PC-3 (cell line): Measurements from ENCODE around the gene PLA2G3. TPM values are rescaled to one million over a fixed set of nuclear protein-coding genes. Genes with fewer than 3 reads are reported as not detected.

Experiments
- ATAC-seq: fragments of 200-7000 bp; cut with Tn5 transposase; 2 replicates; pipeline ENCODE4 v1.9.1; 2020; ENCODE audit warnings: mild to moderate bottlenecking, moderate library complexity
- BruUV-seq: library from RNA; stranded (reverse); fragments of 400-500 nt; replicated peaks from 2 replicates; lab custom pipeline; 2021; lab: Mats Ljungman, UMichigan
- CTCF ChIA-PET: fragments of 300-600 bp; sonication (Branson Sonifier 250); formaldehyde crosslinking; loops from one replicate; lab custom pipeline; 2022; ENCODE audit warnings: antibody characterized with exemption; lab: Charles Lee
- POLR2A ChIA-PET: fragments of 300-600 bp; sonication (Branson Sonifier 250); formaldehyde crosslinking; loops from one replicate; lab custom pipeline; 2022; ENCODE audit warnings: antibody characterized with exemption; ENCODE audit not compliant: unreplicated experiment; lab: Charles Lee
- DNase-seq: peaks from one replicate; pipeline ENCODE4 v3.0.0-alpha.2; 2015
- H2AFZ ChIP-seq: fragments of 300-600 bp; sonication (generic); 2 replicates; pipeline ENCODE4 v1.6.0; 2016; ENCODE audit warnings: antibody characterized with exemption, low read length
- H3F3A ChIP-seq: fragments of 300-600 bp; sonication (generic); one replicate; pipeline ENCODE4 v1.6.0; 2017; ENCODE audit warnings: antibody characterized with exemption, low read length, control low read depth, mild to moderate bottlenecking; ENCODE audit not compliant: unreplicated experiment
- H3K27ac ChIP-seq: fragments of 300-600 bp; sonication (generic); 2 replicates; pipeline ENCODE4 v1.5.1; 2016; ENCODE audit warnings: mild to moderate bottlenecking, low read length
- H3K27me3 ChIP-seq: fragments of 300-600 bp; sonication (generic); 2 replicates; pipeline ENCODE4 v1.6.1; 2016; ENCODE audit warnings: low read length, mixed read lengths
- H3K36me3 ChIP-seq: fragments of 300-600 bp; sonication (generic); 2 replicates; pipeline ENCODE4 v1.6.1; 2016; ENCODE audit warnings: low read depth, mixed run types, low read length, mixed read lengths
- H3K4me1 ChIP-seq: fragments of 300-600 bp; sonication (generic); 2 replicates; pipeline ENCODE4 v1.5.1; 2016; ENCODE audit warnings: low read length; ENCODE audit not compliant: insufficient read depth
- H3K4me2 ChIP-seq: fragments of 300-600 bp; sonication (generic); 2 replicates; pipeline ENCODE4 v1.6.0; 2016; ENCODE audit warnings: low read length
- H3K4me3 ChIP-seq: fragments of 300-600 bp; sonication (generic); 2 replicates; pipeline ENCODE4 v1.5.1; 2016; ENCODE audit warnings: mild to moderate bottlenecking, low read length, mixed read lengths
- H3K79me2 ChIP-seq: fragments of 300-600 bp; sonication (generic); 2 replicates; pipeline ENCODE4 v1.6.1; 2017; ENCODE audit warnings: low read length, mixed read lengths
- H3K9ac ChIP-seq: fragments of 300-600 bp; sonication (generic); 2 replicates; pipeline ENCODE4 v1.6.0; 2016; ENCODE audit warnings: mild to moderate bottlenecking, low read length
- H3K9me2 ChIP-seq: fragments of 300-600 bp; sonication (generic); replicated peaks from 2 replicates; pipeline ENCODE4 v1.6.1; 2016; ENCODE audit warnings: mixed run types, low read length, mixed read lengths
- H3K9me3 ChIP-seq: fragments of 300-600 bp; sonication (generic); 2 replicates; pipeline ENCODE4 v1.6.1; 2016; ENCODE audit warnings: low read length, mixed read lengths
- H4K20me1 ChIP-seq: fragments of 300-600 bp; sonication (generic); 2 replicates; pipeline ENCODE4 v1.6.1; 2016; ENCODE audit warnings: low read length, mixed read lengths
- CTCF ChIP-seq: fragments of 300-600 bp; sonication (generic); conservative IDR thresholded peaks from 2 replicates; pipeline ENCODE4 v1.5.1; 2017; ENCODE audit warnings: antibody characterized with exemption, low read depth, mild to moderate bottlenecking, low read length
- EZH2 ChIP-seq: fragments of 300-600 bp; sonication (generic); IDR thresholded peaks from one replicate; pipeline ENCODE4 v1.6.1; 2017; ENCODE audit warnings: antibody characterized with exemption, mild to moderate bottlenecking, low read length; ENCODE audit not compliant: unreplicated experiment
- EZH2phosphoT487 ChIP-seq: fragments of 300-600 bp; sonication (generic); IDR thresholded peaks from 2 replicates; pipeline ENCODE4 v1.6.1; 2018; ENCODE audit warnings: mild to moderate bottlenecking, antibody characterized with exemption, low read length, borderline replicate concordance
- intact Hi-C: fragments of 100-400 bp; cut with micrococcal nuclease; formaldehyde crosslinking; loops from 2 replicates; pipeline ENCODE4 v1.9.0; 2023
- total RNA-seq: library from RNA; depleted of rRNA; stranded (reverse); fragments of >200 nt; gene quantifications from 2 replicates; pipeline ENCODE4 v1.2.3, GENCODE V29; 2014

The PLA2G3 gene
- total RNA-seq, 1 experiment from 2014 or later = not detected

GRCh38 chr22:31096657-31097279 is 43.5 kb downstream of the PLA2G3 start:
- peaks cover 39% of the 10 kb centered on the region; the same call in 1 of the 2 replicates for H3K36me3 ChIP-seq
- H3F3A ChIP-seq = no peaks in the 10 kb centered on the region

GRCh38 chr22:31095637-31096249 is 44.6 kb downstream of the PLA2G3 start:
- intact Hi-C loops = no loop called here
- H3K27me3 ChIP-seq = no peaks in the 10 kb centered on the region
- H3K79me2 ChIP-seq = no peaks in the 10 kb centered on the region
- ChIA-PET POLR2A (no interaction called here), CTCF (interaction anchor here (0.6 kb wide), 1 partner anchor 236 kb away, joined by 4 read pairs; no protein-coding TSS in a partner anchor)
- TF ChIP-seq EZH2phosphoT487 (no peak), EZH2 (no peak), CTCF (no peak)
- H3K9me3 ChIP-seq = no peaks in the 10 kb centered on the region
- H3K36me3 ChIP-seq = peaks cover 41% of the 10 kb centered on the region; the same call in 1 of the 2 replicates
- no TSS peak for BruUV-seq
- no peaks in the 10 kb centered on the region for H3K9me2 ChIP-seq
- no peaks in the 10 kb centered on the region for H3F3A ChIP-seq
- H3K9ac ChIP-seq = no peak overlapping the region
- no peak overlapping the region for H3K27ac ChIP-seq
- H3K4me2 ChIP-seq = no peak overlapping the region
- H2AFZ ChIP-seq = no peak overlapping the region
- H3K4me1 ChIP-seq = no peaks in the 10 kb centered on the region
- no peak for DNase-seq
- H4K20me1 ChIP-seq = no peaks in the 10 kb centered on the region
- no peak overlapping the region for H3K4me3 ChIP-seq
- ATAC-seq = no peak

More at GRCh38 chr22:31096657-31097279, 43.5 kb downstream of the PLA2G3 start:
- POLR2A ChIA-PET = no interaction called here
- no peak for DNase-seq
- CTCF ChIA-PET = no interaction called here
- H3K27ac ChIP-seq = no peak overlapping the region
- no peaks in the 10 kb centered on the region for H3K4me1 ChIP-seq
- H4K20me1 ChIP-seq = no peaks in the 10 kb centered on the region
- no peaks in the 10 kb centered on the region for H3K9me3 ChIP-seq
- H2AFZ ChIP-seq = no peak overlapping the region
- intact Hi-C loops = no loop called here
- no peak for TF ChIP-seq EZH2
- TF ChIP-seq CTCF = no peak
- no peak for TF ChIP-seq EZH2phosphoT487
- no peaks in the 10 kb centered on the region for H3K79me2 ChIP-seq
- ATAC-seq = no peak
- no peaks in the 10 kb centered on the region for H3K27me3 ChIP-seq
- H3K9ac ChIP-seq = no peak overlapping the region
- BruUV-seq = no TSS peak
- no peak overlapping the region for H3K4me3 ChIP-seq
- H3K9me2 ChIP-seq = no peaks in the 10 kb centered on the region
- H3K4me2 ChIP-seq = no peak overlapping the region

- no peak for DNase-seq
- Histone ChIP-seq H3F3A (no peaks in the 10 kb centered on the region), H3K9ac (no peak overlapping the region), H3K27ac (no peak overlapping the region), H3K79me2 (no peaks in the 10 kb centered on the region), H3K36me3 (peaks cover 37% of the 10 kb centered on the region; the same call in 1 of the 2 replicates), H4K20me1 (no peaks in the 10 kb centered on the region), H3K27me3 (no peaks in the 10 kb centered on the region), H3K4me3 (no peak overlapping the region), H3K4me2 (no peak overlapping the region), H2AFZ (no peak overlapping the region), H3K9me3 (no peaks in the 10 kb centered on the region), H3K4me1 (no peaks in the 10 kb centered on the region), H3K9me2 (no peaks in the 10 kb centered on the region)
- intact Hi-C loops = no loop called here
- TF ChIP-seq EZH2phosphoT487 = no peak
- no peak for TF ChIP-seq EZH2
- TF ChIP-seq CTCF = no peak
- POLR2A ChIA-PET = no interaction called here
- no TSS peak for BruUV-seq
- CTCF ChIA-PET = no interaction called here
- ATAC-seq = no peak
These were observed 45.6 kb downstream of the PLA2G3 start for GRCh38 chr22:31094741-31095140.
